HUES6 (cell line): ENCODE measurements around the gene SERPINI2.

Experiments used
- H3K27ac ChIP-seq: 2 replicates; pipeline ENCODE4 v1.7.0; 2013; ENCODE audit warnings: low read depth, mild to moderate bottlenecking, low read length, inconsistent platforms
- H3K27me3 ChIP-seq: 2 replicates; pipeline ENCODE4 v1.6.1; 2013; ENCODE audit warnings: low read length; ENCODE audit not compliant: control insufficient read depth, insufficient read depth
- H3K36me3 ChIP-seq: 2 replicates; pipeline ENCODE4 v1.6.1; 2013; ENCODE audit warnings: low read length; ENCODE audit not compliant: control insufficient read depth, insufficient read depth
- H3K4me1 ChIP-seq: 2 replicates; pipeline ENCODE4 v1.6.1; 2013; ENCODE audit warnings: low read length; ENCODE audit not compliant: control insufficient read depth, insufficient read depth
- H3K4me3 ChIP-seq: 2 replicates; pipeline ENCODE4 v1.5.1; 2013; ENCODE audit warnings: low read depth, low read length
- H3K9ac ChIP-seq: one replicate; pipeline ENCODE4 v1.6.1; 2013; ENCODE audit warnings: mild to moderate bottlenecking, low read length
- H3K9me3 ChIP-seq: 2 replicates; pipeline ENCODE4 v1.6.1; 2013; ENCODE audit warnings: low read depth, low read length; ENCODE audit not compliant: control insufficient read depth, insufficient read depth

The SERPINI2 gene

DNA sequence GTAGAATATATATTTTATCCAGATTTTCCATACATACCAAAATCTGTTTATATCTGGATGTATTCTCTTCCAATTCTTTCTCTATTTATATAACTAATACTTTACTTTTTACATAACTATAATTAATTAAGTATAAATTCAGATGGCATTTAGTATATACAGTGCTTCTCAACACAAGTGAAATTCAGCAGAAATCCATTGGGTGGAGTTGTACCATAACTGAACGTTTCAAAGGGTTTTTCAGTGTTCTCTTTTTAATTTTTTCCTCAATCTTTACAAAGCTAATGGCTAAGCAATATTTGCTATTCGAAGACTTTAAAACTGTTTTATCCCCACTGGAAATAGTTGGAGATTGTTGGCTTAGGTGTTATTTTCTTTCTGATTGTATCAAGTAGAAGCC, 79.8 kb downstream of the SERPINI2 start:
- H3K9ac ChIP-seq, result no peak overlapping the region
- H3K4me1 ChIP-seq, result peaks cover 11% of the 10 kb centered on the region
- no peaks in the 10 kb centered on the region for H3K36me3 ChIP-seq
- H3K27me3 ChIP-seq, result no peaks in the 10 kb centered on the region
- no peak overlapping the region for H3K4me3 ChIP-seq
- no peaks in the 10 kb centered on the region for H3K9me3 ChIP-seq
- no peak overlapping the region for H3K27ac ChIP-seq
